HUES48 (cell line): Measurements from ENCODE around the gene TLNRD1.

Experiments used
- H3K27ac ChIP-seq: one replicate; pipeline ENCODE4 v1.7.0; 2013; ENCODE audit warnings: low read depth, low read length, inconsistent platforms
- H3K27me3 ChIP-seq: 2 replicates; pipeline ENCODE4 v1.6.1; 2013; ENCODE audit warnings: mild to moderate bottlenecking, low read length; ENCODE audit not compliant: control insufficient read depth, insufficient read depth
- H3K36me3 ChIP-seq: 2 replicates; pipeline ENCODE4 v1.6.1; 2013; ENCODE audit warnings: low read length; ENCODE audit not compliant: control insufficient read depth, insufficient read depth
- H3K4me1 ChIP-seq: 2 replicates; pipeline ENCODE4 v1.6.1; 2013; ENCODE audit warnings: mild to moderate bottlenecking, low read length; ENCODE audit not compliant: control insufficient read depth, insufficient read depth
- H3K4me3 ChIP-seq: 2 replicates; pipeline ENCODE4 v1.5.1; 2013; ENCODE audit warnings: mild to moderate bottlenecking, low read depth, low read length
- H3K9ac ChIP-seq: 2 replicates; pipeline ENCODE4 v1.6.1; 2013; ENCODE audit warnings: mild to moderate bottlenecking, low read depth, low read length, moderate library complexity
- H3K9me3 ChIP-seq: 2 replicates; pipeline ENCODE4 v1.6.1; 2013; ENCODE audit warnings: low read length; ENCODE audit not compliant: control insufficient read depth, insufficient read depth

TLNRD1 gene

DNA sequence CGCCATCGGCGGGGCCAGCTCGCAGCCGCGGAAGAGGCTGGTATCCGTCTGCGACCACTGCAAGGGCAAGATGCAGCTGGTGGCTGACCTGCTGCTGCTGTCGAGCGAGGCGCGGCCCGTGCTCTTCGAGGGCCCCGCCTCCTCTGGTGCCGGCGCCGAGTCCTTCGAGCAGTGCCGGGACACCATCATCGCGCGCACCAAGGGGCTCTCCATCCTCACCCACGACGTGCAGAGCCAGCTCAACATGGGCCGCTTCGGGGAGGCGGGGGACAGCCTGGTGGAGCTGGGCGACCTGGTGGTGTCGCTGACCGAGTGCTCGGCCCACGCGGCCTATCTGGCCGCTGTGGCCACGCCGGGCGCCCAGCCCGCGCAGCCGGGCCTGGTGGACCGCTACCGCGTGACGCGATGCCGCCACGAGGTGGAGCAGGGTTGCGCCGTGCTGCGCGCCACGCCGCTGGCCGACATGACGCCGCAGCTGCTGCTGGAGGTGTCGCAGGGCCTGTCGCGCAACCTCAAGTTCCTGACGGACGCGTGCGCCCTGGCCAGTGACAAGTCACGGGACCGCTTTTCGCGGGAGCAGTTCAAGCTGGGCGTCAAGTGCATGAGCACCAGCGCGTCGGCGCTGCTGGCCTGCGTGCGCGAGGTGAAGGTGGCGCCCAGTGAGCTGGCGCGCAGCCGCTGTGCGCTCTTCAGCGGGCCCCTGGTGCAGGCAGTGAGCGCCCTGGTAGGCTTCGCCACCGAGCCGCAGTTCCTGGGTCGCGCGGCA lies 1.8 kb downstream of the TLNRD1 start:
- Histone ChIP-seq H3K36me3 (peaks cover 8% of the 10 kb centered on the region; the same call in 1 of the 2 replicates), H3K27me3 (peaks cover 19% of the 10 kb centered on the region), H3K9me3 (no peaks in the 10 kb centered on the region), H3K4me3 (peak overlapping the region; percentile 93), H3K4me1 (peaks cover 5% of the 10 kb centered on the region), H3K9ac (no peak overlapping the region), H3K27ac (no peak overlapping the region)

DNA sequence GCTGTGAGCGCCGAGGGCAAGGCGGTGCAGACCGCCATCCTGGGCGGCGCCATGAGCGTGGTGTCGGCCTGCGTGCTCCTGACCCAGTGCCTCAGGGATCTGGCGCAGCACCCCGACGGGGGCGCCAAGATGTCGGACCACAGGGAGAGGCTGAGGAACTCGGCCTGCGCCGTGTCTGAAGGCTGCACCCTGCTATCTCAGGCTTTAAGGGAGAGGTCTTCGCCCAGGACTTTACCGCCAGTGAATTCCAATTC lies 2.3 kb downstream of the TLNRD1 start:
- no peak overlapping the region for H3K27ac ChIP-seq
- no peak overlapping the region for H3K4me3 ChIP-seq
- H3K36me3 ChIP-seq, result peaks cover 8% of the 10 kb centered on the region; the same call in 1 of the 2 replicates

DNA sequence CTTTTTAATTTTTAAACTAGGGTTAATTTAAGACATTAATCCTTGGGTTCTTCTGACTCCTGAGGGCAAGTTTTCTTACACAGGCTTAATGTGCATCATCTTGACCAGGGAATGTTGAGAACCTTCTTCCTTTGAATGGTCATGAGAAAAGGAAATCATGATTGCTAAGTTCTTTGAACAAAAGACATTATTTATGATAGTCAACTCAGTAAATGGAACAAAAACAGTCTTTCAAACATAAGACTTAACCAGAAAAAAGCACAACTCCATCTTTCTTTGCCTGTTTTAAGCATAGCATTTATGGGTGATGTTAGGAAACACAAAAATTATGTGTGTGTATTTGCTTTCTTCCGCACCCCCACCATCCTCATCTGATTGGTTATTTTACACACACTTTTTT lies 5.4 kb downstream of the TLNRD1 start:
- peaks cover 8% of the 10 kb centered on the region; the same call in 1 of the 2 replicates for H3K36me3 ChIP-seq
- peaks cover 10% of the 10 kb centered on the region for H3K27me3 ChIP-seq
- no peak overlapping the region for H3K4me3 ChIP-seq
- no peaks in the 10 kb centered on the region; the same call in 1 of the 2 replicates for H3K4me1 ChIP-seq
- no peaks in the 10 kb centered on the region for H3K9me3 ChIP-seq
- no peak overlapping the region for H3K9ac ChIP-seq
- H3K27ac ChIP-seq, result no peak overlapping the region

More for the DNA sequence above, 2.3 kb downstream of the TLNRD1 start:
- peaks cover 19% of the 10 kb centered on the region for H3K27me3 ChIP-seq
- H3K4me1 ChIP-seq, result peaks cover 5% of the 10 kb centered on the region
- no peaks in the 10 kb centered on the region for H3K9me3 ChIP-seq
- no peak overlapping the region for H3K9ac ChIP-seq

DNA sequence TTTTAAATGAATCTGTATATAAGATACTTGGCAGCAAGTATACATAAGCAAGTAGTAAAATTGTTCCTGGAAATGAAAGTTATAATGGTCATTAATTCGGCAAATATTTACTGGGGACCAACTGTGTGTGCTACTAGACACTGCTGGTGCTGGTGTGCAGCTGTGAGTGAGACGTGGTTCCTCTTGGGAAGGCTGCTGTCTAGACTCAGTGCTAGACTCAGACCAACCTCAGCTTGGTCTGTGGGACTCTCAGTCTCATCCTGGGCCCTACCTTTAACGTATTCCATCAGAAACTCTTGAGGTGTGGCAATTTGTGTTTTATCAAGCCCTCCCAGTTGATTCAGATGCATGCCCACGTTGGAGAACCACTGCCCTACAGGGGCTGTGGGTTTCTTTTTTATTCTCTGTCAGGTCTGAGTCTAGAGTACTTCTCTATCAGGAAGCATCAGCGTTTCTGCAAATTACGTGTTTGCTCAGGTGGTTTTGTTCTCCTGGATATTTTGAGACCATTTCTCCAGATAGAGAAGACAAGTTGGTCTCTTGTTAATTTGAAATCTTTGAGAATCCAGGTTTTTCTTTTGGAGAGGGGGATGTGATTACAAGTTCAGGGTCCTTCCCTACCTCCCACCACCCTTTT lies 6.8 kb downstream of the TLNRD1 start:
- Histone ChIP-seq H3K36me3 (peaks cover 8% of the 10 kb centered on the region; the same call in 1 of the 2 replicates), H3K4me3 (no peak overlapping the region), H3K9me3 (no peaks in the 10 kb centered on the region), H3K4me1 (no peaks in the 10 kb centered on the region; the same call in 1 of the 2 replicates), H3K27ac (no peak overlapping the region), H3K27me3 (peaks cover 6% of the 10 kb centered on the region), H3K9ac (no peak overlapping the region)

DNA sequence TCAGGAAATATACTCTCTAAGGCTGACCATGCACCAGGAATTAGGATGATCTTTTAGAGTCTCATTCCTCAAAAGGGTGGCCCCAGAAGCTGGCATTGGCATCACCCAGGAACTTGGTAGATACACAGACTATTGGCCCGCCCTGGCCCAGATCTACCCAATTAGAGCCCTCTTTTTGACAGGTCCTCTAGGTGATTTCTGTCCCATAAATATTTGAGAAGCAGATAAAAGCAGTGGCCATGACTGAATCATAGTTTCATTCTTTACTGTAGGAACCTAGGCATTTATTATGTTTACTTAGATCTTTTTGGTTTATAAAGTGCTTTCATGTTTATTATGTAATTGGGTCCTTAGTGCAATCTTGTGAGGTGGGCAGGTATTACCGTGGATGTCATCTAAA lies 7.6 kb downstream of the TLNRD1 start:
- Histone ChIP-seq H3K27me3 (no peaks in the 10 kb centered on the region), H3K4me1 (no peaks in the 10 kb centered on the region), H3K4me3 (no peak overlapping the region), H3K9ac (no peak overlapping the region), H3K27ac (no peak overlapping the region), H3K9me3 (no peaks in the 10 kb centered on the region), H3K36me3 (peaks cover 8% of the 10 kb centered on the region; the same call in 1 of the 2 replicates)

DNA sequence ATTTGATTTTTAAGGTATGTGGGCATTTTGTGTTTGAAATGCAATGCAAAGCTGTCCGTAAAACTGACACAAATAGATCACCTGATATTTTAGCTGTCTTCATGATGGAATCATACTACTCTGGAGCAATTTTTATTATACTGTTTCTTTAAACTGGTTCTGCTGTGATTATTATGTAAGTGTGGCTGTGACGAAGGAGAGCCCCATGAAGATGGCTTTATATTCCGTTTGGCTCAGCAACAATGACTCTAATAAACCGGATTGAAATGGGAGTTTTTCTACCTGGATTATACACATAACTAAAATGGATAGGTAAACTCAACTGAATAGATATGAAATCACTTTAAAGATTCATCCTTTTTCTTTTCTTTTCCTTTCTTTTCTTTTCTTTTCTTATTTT lies 9.4 kb downstream of the TLNRD1 start:
- no peak overlapping the region for H3K27ac ChIP-seq
- H3K4me1 ChIP-seq, result no peaks in the 10 kb centered on the region
- H3K27me3 ChIP-seq, result no peaks in the 10 kb centered on the region
- H3K36me3 ChIP-seq, result no peaks in the 10 kb centered on the region
- H3K9me3 ChIP-seq, result no peaks in the 10 kb centered on the region
- H3K4me3 ChIP-seq, result no peak overlapping the region
- H3K9ac ChIP-seq, result no peak overlapping the region

DNA sequence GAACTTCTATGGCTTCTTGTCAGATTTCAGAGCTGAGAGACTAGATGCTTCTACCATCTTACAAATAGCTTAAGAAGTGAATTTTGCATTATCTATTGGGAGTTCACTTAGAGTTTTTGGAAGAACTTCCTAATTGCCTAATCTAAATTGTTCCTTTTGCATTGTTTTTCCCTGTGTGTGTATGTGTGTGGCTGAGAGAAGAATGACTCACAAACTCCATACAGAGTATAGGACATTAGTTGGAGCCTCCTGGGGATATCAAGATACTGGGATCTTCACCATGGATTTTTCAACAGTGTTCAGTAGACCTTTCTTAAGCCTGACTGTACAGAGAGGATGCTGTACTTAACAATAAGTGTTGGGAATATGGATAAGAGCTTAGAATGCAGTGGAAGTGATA lies 10.9 kb downstream of the TLNRD1 start:
- no peak overlapping the region for H3K27ac ChIP-seq
- no peaks in the 10 kb centered on the region for H3K36me3 ChIP-seq
- H3K9me3 ChIP-seq, result no peaks in the 10 kb centered on the region

DNA sequence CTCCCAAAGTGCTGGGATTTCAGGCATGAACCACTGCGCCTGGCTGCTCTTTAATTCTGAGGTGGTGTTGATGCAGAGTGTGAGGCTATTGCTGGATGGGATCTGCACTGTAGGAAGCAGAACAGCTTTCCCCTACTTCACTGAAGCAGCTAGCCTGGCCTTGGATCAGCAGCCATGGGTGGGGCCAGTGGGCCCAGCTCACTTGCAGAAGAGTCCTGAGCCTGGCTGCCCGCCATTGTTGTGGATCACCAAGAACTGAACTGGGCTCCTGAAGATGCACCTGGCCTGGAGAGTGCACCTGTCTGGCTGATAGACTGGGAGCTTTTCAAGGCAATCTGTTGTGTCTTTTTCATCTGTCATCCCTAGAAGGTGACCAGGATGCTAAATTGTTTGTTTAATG lies 11.9 kb downstream of the TLNRD1 start:
- Histone ChIP-seq H3K9ac (no peak overlapping the region), H3K36me3 (no peaks in the 10 kb centered on the region), H3K4me1 (no peaks in the 10 kb centered on the region), H3K4me3 (no peak overlapping the region), H3K9me3 (no peaks in the 10 kb centered on the region), H3K27me3 (no peaks in the 10 kb centered on the region), H3K27ac (no peak overlapping the region)

More for the DNA sequence above, 10.9 kb downstream of the TLNRD1 start:
- H3K4me1 ChIP-seq, result no peaks in the 10 kb centered on the region
- no peak overlapping the region for H3K9ac ChIP-seq
- no peak overlapping the region for H3K4me3 ChIP-seq
- H3K27me3 ChIP-seq, result no peaks in the 10 kb centered on the region

DNA sequence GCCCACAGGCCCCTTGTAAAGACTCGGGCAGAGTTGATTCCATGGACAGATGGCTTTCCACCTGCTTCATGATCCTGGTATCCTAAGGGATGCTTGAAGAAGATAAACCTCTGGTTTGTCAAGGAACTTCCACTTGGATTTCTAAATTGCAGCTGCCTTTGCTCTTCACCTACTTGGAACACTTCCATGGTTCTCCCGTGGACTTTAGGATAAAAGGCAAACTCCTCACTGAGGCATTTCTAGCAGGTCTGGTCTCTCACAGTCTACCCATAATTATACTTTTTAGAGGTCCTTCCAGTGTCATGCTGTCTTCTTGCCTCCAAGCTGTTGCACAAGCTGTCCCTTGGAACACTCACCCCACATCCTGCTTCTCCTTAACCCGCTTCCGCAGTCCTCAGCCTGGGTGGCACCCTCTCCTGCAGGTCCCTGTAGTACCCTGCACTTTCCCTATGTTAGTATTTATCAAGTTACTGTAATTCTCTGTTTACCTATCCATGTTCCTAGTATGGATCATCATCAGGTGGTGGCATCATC lies 12.7 kb downstream of the TLNRD1 start:
- Histone ChIP-seq H3K9ac (no peak overlapping the region), H3K4me3 (no peak overlapping the region), H3K4me1 (no peaks in the 10 kb centered on the region), H3K36me3 (no peaks in the 10 kb centered on the region), H3K27ac (no peak overlapping the region), H3K9me3 (no peaks in the 10 kb centered on the region), H3K27me3 (no peaks in the 10 kb centered on the region)

DNA sequence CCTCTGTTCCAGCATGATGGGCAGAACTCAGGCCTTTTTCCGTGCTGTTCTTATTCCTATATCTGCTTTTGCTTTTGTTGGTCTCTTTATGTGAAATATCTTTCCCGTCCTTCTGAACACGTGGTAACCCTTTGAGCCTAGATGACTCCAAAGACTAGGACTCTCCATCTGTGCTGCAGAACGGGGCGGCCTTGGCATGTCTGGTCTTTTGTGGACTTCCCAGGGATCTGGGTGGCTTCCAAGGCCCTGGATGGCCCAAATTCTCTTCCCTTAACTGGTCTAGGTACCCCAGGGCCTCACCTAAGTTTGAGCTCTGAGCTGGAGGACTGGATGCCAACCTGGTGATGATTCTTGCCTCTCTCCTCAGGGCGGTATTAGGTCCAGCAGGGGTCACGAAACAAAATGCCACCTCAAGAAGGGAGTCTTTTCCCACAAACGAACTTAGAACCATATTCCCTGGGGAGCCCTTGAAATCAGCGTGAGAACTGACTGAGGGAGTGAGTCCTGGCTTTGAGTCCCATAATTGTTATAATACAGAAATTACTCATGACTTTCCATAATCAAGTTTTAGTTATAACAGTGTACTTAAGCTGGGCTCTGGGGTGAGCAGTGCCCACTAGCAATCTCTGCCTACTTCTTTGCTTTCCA lies 13.8 kb downstream of the TLNRD1 start:
- Histone ChIP-seq H3K36me3 (no peaks in the 10 kb centered on the region), H3K4me3 (no peak overlapping the region)

More for the DNA sequence above, 13.8 kb downstream of the TLNRD1 start:
- no peak overlapping the region for H3K9ac ChIP-seq
- no peaks in the 10 kb centered on the region for H3K9me3 ChIP-seq
- no peaks in the 10 kb centered on the region for H3K4me1 ChIP-seq
- no peaks in the 10 kb centered on the region for H3K27me3 ChIP-seq
- no peak overlapping the region for H3K27ac ChIP-seq
